ENCODE data around the gene UNC13B. TPM values are rescaled to one million over a fixed set of nuclear protein-coding genes. Genes with fewer than 3 reads are reported as not detected.

The UNC13B gene
- total and polyA plus RNA-seq, 2 of the 13 experiments (the other 11 are each of a cell fraction or from before 2014, with no cell fraction given), result 14.0 to 18.3 TPM

DNA sequence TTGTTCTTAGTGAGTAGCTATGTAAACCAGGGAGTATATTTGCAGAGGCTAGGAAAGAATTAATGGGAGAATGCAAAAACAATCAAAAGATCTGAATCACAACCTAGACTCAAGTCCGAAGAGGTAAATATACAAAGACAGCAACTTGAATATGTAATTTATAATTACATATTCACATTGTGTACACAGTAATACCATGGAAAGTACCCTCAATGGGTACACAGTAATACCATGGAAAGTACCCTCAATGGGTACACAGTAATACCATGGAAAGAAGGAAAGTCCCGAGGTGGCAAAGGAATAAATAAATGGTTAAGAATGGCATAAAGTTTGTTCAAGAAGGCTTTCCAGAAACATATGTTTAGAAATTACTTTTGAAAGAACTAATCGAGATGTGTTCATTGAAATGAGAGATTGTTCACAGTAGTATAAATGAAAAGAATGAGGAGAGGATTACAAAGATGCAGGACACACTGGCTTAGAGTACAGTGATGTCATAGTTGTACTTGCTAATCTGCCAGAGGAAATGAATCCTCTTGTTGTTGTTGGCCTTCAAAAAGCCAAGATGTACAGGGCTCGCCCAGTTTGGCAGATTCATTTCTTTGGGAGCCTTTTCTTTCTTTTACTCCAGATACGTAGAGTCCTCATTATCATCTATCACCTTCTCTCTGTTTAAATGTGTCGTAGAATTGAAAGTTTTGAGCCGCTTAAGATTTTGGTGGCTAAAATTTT lies 116.0 kb downstream of the UNC13B start:
- Histone ChIP-seq H3K9ac (ENCODE audit: insufficient read depth, low read depth, low read length) (no peak overlapping the region), H3K4me3 (replicated peaks in 1 of 3; ENCODE audit: insufficient read depth in 1 of 3, low read depth in 2 of 3, low read length in 3 of 3) (no peak overlapping the region), H3K27ac (ENCODE audit: extremely low read length, insufficient read depth, low read length) (no peak overlapping the region), H3K79me2 (ENCODE audit: insufficient read depth, low read length) (no peaks in the 10 kb centered on the region), H3K36me3 (replicated peaks in 1 of 2; ENCODE audit: control insufficient read depth in 1 of 2, insufficient read depth in 2 of 2, low read length in 2 of 2) (no peaks in the 10 kb centered on the region), H4K20me1 (ENCODE audit: insufficient read depth, low read length) (no peaks in the 10 kb centered on the region), H3K9me3 (ENCODE audit: low read length) (no peaks in the 10 kb centered on the region), H3K4me2 (ENCODE audit: low read depth, low read length) (no peak overlapping the region), H3K27me3 (ENCODE audit: control insufficient read depth in 1 of 2, insufficient read depth in 2 of 2, low read length in 2 of 2) (no peaks in the 10 kb centered on the region), H2AFZ (ENCODE audit: low read length) (no peak overlapping the region), H3K4me1 (ENCODE audit: insufficient read depth, low read length) (no peaks in the 10 kb centered on the region)
- ATAC-seq (no peak), FAIRE-seq (no peak), DNase-seq (ENCODE audit: low spot score) (no peak)
- BruUV-seq (replicated peaks), result no TSS peak
- POLR2A ChIA-PET, result no interaction called here
- intact Hi-C loops (cut with micrococcal nuclease; ENCODE audit: unreplicated experiment) (no loop called here), in situ Hi-C loops (cut with HindIII; ENCODE audit: extremely low pct_ligation_motif_present, low pct_unique_long_range_greater_than_20kb) (no loop called here)
- no peak for TF ChIP-seq ZNF263 (CRISPR knock-in tag; IDR thresholded peaks at IDR 0.05)
- TF ChIP-seq ATF7 (IDR thresholded peaks at IDR 0.05), result 0 out of 2 replicates have a peak, but pooled peaks have one; percentile 4
- no peak for TF ChIP-seq ATF7 (CRISPR knock-in tag; IDR thresholded peaks at IDR 0.05)
- WGBS (ENCODE audit: low lambda C conversion rate), result 93% methylated on average over 7 of the region's 7 CpGs
- CTCF ChIA-PET (ENCODE audit: low intra/inter-chr PET ratio, low total read pairs), result no interaction called here

GRCh38 chr9:35279946-35280345 lies 118.1 kb downstream of the UNC13B start:
- no peak for ATAC-seq
- ChIA-PET CTCF (ENCODE audit: low intra/inter-chr PET ratio, low total read pairs) (no interaction called here), POLR2A (no interaction called here)
- no TSS peak for BruUV-seq (replicated peaks)
- Histone ChIP-seq H3K9me3 (ENCODE audit: low read length) (no peaks in the 10 kb centered on the region), H3K4me3 (replicated peaks in 1 of 3; ENCODE audit: insufficient read depth in 1 of 3, low read depth in 2 of 3, low read length in 3 of 3) (no peak overlapping the region), H2AFZ (ENCODE audit: low read length) (no peak overlapping the region), H3K27me3 (ENCODE audit: control insufficient read depth in 1 of 2, insufficient read depth in 2 of 2, low read length in 2 of 2) (no peaks in the 10 kb centered on the region), H3K4me2 (ENCODE audit: low read depth, low read length) (no peak overlapping the region), H3K79me2 (ENCODE audit: insufficient read depth, low read length) (no peaks in the 10 kb centered on the region), H3K4me1 (ENCODE audit: insufficient read depth, low read length) (no peaks in the 10 kb centered on the region), H3K36me3 (replicated peaks in 1 of 2; ENCODE audit: control insufficient read depth in 1 of 2, insufficient read depth in 2 of 2, low read length in 2 of 2) (no peaks in the 10 kb centered on the region), H3K27ac (ENCODE audit: extremely low read length, insufficient read depth, low read length) (no peak overlapping the region), H4K20me1 (ENCODE audit: insufficient read depth, low read length) (no peaks in the 10 kb centered on the region), H3K9ac (ENCODE audit: insufficient read depth, low read depth, low read length) (no peak overlapping the region)
- intact Hi-C loops (cut with micrococcal nuclease; ENCODE audit: unreplicated experiment), result no loop called here
- FAIRE-seq, result no peak
- 86% methylated on average over 2 of the region's 2 CpGs for WGBS (ENCODE audit: low lambda C conversion rate)
- in situ Hi-C loops (cut with HindIII; ENCODE audit: extremely low pct_ligation_motif_present, low pct_unique_long_range_greater_than_20kb), result no loop called here
- DNase-seq (ENCODE audit: low spot score), result no peak
- TF ChIP-seq MAFF (IDR thresholded peaks at IDR 0.05; ENCODE audit: low read depth, low read length) (peak; percentile 28; the same call in 1 of the 2 replicates), MAFK (conservative IDR thresholded peaks at IDR 0.05 in 1 of 2, IDR thresholded peaks at IDR 0.05 in 1 of 2; ENCODE audit: low read length in 2 of 2) (peak; percentile 32 to 58; a peak in 2 of 4 replicates), SSRP1 (CRISPR knock-in tag; IDR thresholded peaks at IDR 0.05) (no peak)
